IPS-11a (cell line): ENCODE measurements around the gene FBXO45.
"Not testable (repeated sequence)": the region's sequence is repeated elsewhere in the genome, so short reads cannot be mapped to it uniquely, and the experiment has no call there.

Experiments used
- H3K4me3 ChIP-seq: one replicate; pipeline ENCODE4 v1.5.1; 2013; ENCODE audit warnings: low read depth, low read length, control low read depth

FBXO45 gene

DNA sequence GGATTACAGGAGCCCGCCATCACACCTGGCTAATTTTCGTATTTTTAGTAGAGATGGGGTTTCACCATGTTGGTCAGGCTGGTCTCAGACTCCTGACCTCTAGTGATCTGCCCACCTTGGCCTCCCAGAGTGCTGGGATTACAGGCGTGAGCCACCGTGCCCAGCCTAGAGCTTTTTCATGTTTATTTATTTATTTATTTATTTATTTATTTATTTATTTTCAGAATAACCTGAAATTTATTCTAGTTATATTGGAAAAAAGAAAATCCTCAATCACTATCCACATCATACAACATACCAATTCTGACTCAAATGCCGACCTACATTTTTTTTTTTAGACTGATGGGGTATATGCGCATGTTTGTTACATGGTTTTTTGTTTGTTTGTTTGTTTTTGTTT, 46.8 kb downstream of the FBXO45 start:
- H3K4me3 ChIP-seq, result not testable (repeated sequence)

DNA sequence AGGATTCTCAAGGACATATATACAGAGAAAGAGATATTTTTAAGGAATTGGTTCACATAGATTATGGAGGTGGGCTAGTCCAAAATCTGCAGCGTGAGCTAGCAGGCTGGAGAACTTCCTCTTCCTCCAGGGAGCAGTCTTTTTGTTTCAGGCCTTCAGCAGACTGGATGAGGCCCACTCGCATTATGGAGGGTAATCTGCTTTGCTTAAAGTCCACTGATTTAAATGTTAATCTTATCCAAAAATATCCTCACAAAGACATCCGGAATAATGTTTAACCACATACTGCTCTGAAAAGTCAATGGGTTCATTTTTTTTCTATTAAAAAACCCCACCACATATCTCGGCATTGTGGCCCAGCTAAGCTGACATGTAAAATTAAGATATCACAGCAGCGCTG, 48.8 kb downstream of the FBXO45 start:
- no peak overlapping the region for H3K4me3 ChIP-seq

DNA sequence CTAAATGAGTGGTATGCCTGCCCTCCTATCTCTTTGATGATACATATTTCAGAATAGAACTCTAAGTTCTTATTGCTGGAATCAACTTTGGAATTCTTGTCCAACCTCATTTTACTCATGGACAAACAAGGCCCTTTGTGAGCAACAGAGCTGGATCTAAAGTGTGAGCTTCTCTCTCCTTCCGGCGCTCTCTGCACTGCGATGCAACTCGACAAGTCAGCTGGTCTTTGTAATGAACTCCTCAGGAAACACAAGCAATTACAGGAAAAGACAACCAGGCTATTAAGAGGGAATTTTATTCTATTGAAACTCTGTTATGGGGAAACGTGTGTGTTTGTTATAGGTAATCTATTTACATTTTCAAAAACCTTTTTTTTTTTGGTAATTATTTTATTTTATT, 50.8 kb downstream of the FBXO45 start:
- H3K4me3 ChIP-seq, result no peak overlapping the region

DNA sequence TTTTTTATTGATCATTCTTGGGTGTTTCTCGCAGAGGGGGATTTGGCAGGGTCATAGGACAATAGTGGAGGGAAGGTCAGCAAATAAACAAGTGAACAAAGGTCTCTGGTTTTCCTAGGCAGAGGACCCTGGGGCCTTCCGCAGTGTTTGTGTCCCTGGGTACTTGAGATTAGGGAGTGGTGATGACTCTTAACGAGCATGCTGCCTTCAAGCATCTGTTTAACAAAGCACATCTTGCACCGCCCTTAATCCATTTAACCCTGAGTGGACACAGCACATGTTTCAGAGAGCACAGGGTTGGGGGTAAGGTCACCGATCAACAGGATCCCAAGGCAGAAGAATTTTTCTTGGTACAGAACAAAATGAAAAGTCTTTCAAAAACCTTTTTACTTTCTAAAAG, 51.2 kb downstream of the FBXO45 start:
- H3K4me3 ChIP-seq, result not testable (repeated sequence)

DNA sequence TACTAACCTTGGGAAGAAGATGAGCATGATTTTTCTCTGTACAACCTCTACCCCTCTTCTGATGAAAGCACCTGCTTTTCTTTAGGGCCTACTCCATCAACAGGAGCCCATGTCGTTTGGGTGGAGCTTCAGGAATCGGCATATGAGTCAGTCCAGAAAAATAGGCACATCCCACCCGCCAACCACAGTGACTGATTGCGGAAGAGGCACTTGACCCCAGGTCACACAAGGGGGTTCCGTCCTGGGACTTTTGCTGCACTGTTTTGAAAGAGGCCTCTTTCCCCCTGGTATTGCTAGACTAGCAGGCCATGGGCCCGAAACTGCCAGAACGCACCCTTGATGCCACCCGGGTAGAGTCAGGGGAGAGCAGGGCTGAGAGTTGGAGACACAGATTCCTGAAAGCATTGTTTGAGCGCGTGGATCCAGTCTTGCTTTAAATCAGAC, 51.7 kb downstream of the FBXO45 start:
- no peak overlapping the region for H3K4me3 ChIP-seq

DNA sequence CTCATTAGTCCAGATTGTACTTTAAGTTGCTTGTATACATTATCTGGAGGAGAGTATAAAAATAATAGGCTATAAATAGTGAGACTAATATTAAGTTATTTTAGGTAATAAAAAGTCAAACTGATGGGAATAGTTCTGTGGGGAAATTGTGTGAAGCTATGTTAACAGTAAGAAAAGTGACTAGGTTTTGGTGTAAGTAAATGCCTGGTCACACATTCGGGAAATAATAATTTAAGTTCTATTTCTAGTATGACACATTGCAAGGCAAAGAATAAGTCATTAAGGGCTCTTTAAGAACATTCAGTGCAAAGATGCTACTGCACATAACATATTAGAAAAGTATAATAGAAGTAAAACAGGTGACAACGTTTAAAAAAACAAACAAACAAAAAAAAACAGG, 52.2 kb downstream of the FBXO45 start:
- no peak overlapping the region for H3K4me3 ChIP-seq

DNA sequence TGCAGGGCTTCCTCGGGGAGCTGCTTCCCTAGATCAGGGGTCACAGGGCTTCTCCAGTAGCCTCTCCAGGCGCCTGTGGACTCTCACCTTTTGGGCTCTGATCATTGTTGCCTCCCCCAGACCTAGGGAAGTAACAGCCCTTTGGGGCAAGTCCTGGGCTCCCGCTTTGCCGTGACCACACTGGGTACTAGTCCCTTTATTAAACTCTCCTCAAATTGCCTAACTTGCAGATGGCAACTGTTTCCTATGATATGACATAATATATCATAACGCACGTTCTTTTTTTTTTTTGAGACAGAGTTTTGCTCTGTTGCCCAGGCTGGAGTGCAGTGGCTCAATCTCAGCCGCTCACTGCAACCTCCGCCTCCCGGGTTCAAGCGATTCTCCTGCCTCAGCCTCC, 53.2 kb downstream of the FBXO45 start:
- no peak overlapping the region for H3K4me3 ChIP-seq

DNA sequence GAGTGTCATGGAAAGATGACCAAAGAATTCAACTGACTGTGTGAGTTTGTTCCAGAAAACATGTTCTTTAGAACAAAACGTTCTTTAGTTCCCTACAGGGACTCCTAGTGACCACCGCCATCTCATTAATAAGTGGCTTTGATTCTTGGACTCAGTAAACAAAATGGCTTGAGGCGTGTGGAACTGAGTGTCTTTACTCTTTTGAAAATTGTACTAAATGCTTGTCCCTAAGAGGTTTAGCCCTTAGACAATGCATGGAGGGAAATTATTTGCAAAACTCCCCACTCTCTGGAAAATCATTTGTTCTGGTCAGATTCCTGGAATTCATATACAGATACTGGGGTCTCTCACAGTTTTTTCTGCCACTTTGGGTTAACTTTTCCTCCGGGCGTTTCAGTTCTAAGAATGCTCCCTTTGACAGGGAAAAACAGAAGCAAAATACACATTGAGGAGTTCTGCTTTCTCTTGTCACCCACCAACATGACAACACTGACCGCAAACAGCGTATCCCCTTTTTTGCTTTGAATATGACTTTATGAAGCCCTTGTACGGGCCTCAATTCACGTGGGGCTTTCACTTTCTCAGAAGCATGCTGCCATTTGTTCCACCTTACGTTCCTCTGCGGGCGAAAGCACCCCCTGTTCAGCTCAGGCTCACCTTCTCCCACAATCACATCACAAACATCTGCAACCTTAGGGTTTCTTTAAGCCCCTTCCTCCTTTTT, 55.8 kb downstream of the FBXO45 start:
- no peak overlapping the region for H3K4me3 ChIP-seq

DNA sequence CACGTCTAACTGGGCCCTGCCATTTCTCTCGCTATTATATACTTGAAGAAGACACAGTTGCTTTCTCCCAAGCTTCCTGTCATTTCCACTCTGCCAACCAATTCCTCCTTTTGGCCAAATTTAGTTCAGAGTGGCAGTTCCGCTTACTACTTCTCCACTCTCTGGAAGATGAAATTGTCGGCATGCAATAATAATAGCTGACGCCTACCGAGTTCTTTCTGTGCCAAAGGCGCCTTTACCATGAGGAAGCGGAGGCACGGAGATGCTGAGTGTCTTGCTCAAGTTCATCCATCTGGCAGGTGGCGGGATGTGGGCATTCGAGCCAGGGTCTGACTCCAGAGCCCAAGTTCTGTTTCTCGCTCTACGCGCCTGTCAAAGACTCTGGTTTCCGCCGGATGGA, 56.4 kb downstream of the FBXO45 start:
- no peak overlapping the region for H3K4me3 ChIP-seq

DNA sequence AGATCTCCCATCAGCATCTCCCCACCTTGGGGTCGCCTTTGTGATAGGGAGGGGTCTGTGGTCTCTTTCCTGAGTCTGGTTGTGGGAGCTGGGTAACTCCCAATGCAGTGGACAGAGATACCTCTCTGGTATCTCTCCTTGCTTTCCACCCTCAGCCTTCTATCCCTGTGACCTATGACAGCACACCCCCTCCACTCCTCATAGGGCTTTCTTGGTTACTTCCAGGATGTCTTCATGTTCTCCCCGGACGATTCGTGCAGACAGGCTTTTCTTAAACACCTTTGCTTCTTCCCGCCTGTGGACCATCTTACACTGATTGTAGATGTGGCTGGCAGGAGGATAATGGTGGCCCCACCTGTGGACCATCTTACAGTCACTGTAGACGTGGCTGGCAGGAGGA, 56.9 kb downstream of the FBXO45 start:
- no peak overlapping the region for H3K4me3 ChIP-seq

DNA sequence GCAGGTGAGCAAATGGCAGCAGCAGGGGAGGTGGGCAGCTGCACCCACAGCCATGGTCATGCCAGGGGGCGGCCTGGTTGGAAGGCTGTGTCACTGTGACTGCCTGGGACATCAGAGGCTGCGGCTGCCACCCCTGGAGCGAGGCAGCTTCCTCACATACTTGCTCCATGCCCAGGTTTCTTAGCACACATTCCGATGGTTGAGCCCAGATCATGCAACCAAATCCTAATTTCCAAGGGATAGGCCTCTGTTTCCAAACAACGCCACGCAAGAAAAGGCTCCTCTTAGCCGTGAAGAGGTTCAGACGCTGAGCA, 59.4 kb downstream of the FBXO45 start:
- no peak overlapping the region for H3K4me3 ChIP-seq

DNA sequence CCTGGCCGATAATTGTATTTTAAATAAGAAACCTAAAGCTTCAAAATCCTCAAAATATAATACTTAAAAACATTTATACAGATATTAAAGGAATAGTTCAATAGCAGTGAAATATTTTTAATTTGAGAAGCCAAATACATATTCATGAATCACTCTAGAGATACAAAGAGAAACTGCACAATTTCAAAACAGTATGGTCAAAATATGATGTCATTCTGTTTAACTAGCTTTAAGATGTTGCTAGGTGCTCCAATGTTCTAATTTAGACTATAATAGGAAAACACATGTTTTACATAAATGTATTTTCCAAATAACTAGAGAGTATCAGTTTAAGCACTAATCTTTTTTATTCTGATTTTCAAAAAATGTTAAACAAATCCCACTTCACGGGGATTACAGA, 60.8 kb downstream of the FBXO45 start:
- no peak overlapping the region for H3K4me3 ChIP-seq

DNA sequence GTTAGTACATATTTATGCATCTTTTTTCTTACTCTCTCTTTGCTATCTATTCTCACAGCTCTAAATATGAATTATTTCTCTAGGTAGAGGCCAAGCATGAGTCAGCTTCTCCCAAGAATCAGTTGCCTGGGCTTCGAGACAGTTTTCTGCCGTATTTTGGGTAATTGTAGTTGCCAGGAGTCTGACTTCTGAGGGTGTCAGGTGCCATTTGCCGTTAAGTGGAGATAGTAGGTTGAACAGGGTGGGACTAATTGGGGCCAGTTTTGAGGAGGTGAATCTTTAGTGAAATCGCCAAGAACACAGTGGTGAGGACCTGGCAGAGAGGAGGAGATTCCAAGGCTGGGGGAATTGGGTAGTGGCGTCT, 63.2 kb downstream of the FBXO45 start:
- peak overlapping the region; percentile 58 for H3K4me3 ChIP-seq

DNA sequence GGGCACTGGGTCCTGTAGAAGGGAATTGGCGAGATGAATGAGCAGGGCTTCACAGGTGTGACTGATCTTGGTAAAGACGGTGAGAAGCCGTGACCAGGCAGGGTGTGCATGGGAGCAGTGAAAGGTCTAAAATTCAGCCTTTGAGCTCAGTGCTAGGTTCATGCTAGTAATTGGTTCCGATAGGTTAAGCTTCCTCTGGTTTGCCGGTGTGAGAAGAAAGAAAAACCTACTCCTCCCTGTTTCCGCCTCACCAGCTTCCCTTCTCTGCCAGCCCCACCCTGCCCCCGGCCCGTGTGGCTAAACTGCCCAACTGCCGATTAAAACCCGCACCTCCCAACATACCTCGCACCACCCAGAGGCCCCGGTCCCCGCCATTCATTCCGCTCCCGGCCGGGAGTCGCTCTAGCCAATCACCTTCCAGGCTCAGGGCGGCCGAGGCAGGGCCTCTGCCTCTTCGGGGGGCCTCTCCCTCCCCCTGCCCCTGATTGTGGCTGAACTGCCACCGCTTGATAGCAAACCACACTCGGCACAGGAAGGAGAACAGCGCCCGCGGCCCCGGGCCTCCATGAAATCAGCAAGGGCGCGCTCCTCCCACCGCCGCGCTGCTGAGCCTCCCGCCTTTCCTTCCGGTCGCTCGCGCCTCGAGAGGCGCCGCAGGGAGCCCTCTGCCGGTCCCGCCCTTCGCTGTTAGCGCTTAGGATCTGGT, 63.7 kb downstream of the FBXO45 start:
- peak overlapping the region; percentile 58 for H3K4me3 ChIP-seq

DNA sequence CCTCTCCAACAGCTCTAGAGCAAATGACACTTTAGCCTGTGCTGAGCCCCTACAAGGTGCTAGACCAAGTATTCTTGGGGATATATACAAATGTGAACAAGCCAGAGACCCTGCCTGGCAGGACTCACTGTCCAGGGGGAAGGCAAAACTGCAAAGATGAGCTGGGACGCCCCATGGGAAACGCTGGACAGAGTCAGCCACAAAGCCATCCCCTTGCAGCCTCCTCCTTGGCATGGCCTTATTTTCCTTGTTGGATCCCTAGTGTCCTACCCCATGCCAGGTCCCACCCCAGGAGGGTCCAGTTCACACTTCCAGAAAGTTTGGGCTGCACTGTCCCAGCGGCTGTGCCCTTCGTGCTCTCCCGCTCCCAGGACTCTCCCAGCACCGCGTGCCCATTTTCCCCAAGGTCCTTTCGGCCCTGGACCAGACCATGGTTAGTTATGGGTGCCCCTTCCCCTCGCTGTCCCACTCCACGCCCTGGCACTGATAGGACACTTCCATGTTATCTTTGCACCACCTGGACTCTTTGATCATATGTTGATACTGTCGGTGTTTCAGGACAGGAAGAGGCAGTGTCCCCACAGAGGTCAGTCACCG, 65.2 kb downstream of the FBXO45 start:
- H3K4me3 ChIP-seq, result no peak overlapping the region

DNA sequence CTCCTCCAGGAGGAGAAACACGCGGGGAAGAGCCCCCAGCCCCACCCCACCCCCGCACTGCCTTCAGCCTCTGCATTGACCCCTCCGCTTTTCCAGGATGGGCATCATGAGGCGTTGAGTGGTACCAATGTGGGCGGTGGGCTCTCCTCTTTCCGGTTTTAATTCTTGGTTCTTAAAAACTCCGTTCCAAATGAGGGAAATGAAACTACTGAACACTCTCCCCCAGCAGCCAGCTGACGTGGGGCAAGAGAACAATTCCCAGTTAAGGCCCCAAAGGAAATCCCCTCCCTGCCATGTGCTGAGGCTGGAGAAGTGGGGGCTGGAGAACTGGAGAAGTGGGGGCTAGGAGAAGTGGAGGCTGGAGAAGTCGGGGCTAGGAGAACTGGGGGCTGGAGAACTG, 65.8 kb downstream of the FBXO45 start:
- H3K4me3 ChIP-seq, result no peak overlapping the region

DNA sequence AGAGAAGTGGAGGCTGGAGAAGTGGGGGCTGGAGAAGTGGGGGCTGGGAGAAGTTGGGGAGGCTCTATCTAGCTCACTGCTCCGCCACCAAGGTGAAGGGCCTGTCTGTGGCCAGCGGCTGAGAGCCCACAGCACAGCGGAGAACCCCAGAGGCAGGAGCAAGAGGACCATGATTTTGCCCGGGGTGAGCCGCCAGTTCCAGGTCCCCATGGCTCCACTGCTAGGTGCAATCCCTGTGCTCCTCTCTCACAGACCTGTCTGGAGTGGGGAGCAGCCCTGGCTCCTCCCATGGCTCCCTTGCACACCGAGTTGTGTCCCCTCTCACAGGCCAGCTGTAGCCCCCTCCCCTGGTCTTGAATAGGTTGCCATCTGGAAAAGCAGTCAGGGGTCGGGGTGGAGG, 66.4 kb downstream of the FBXO45 start:
- H3K4me3 ChIP-seq, result no peak overlapping the region

DNA sequence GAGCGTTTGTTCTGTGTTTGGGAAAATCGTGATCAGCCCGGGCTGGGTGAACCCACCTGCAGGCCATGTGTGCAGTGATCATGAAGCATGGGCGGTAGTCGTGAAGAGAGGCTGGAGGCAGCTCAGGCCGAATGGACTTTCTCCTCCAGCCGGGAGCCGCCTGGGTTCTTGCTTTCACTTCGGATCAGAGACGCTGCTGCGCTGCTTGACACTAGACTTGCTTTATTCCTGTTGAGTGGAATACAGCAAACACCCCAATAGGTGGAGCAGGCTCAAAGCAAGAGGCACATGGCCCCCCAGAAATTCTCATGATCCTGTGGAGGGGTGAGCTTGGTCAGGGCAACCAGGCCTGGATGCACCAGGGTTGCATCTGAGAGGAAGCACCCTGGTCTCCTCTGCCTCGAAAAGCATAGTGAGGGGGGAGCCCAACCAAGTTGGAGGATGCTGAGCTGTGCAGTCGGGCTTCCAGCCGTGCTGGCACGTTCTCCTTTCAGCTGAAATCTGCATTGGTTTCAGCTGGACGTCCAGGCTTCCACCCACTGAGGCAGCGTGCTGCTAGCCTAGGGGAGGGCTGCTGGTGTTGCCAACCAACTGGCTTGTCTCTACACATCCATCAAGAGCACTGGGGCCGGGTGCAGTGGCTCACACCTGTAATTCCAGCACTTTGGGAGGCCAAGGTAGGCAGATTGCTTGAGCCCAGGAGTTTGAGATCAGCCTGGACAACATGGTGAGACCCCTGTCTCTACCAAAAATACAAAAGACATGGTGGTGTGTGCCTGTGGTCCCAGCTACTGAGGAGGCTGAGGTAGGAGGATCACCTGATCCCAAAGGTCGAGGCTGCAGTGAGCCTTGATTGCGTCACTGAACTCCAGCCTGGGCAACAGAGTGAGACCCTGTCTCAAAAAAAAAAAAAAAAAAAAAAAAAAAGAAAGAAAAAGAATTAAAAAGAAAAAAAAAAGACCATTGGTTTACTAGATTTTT, 68.2 kb downstream of the FBXO45 start:
- H3K4me3 ChIP-seq, result no peak overlapping the region

DNA sequence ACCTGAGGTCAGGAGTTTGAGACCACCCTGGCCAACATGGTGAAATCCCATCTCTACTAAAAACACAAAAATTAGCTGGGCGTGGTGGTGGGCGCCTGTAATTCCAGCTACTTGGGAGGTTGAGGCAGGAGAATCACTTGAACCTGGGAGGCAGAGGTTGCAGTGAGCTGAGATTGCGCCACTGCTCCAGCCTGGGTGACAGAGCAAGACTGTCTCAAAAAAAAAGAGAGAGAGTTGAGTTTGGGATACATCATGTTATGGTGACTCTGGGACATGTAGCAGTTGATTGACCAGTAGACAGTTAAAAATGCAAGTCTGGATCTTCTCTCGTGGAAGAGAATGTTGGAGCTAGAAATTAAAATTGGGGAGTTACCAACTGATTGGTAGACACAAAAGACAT, 69.5 kb downstream of the FBXO45 start:
- H3K4me3 ChIP-seq, result not testable (repeated sequence)
